ENCODE measurements around the gene IBTK. TPM values are rescaled to one million over a fixed set of nuclear protein-coding genes. Genes with fewer than 3 reads are reported as not detected.
"Not testable (repeated sequence)": the region's sequence is repeated elsewhere in the genome, so short reads cannot be mapped to it uniquely, and the experiment has no call there.

IBTK gene
- total and polyA plus RNA-seq, 9 donors: 13.3 to 37.4 (median 28.0) TPM

- Histone ChIP-seq H3K36me3 (no peaks in the 10 kb centered on the region), H3K27ac (no peak overlapping the region), H3K9me3 (no peaks in the 10 kb centered on the region), H3K27me3 (no peaks in the 10 kb centered on the region), H3K4me3 (no peak overlapping the region), H3K4me1 (ENCODE audit: insufficient read depth) (no peaks in the 10 kb centered on the region)
- TF ChIP-seq CTCF (IDR thresholded peaks at IDR 0.05) (no peak), EP300 (IDR thresholded peaks at IDR 0.05) (no peak), POLR2A (IDR thresholded peaks at IDR 0.05) (no peak)
- intact Hi-C loops (cut with DNase I): loop anchor here in 1 of 4 donors (10.0 kb wide), 1 partner anchor 805 kb away; the partner anchor contains the start of genes DOP1A and UBE3D
- no peak for DNase-seq
- 76 to 94% (median 79%) methylated on average over 1 of the region's 1 CpG for WGBS, 3 donors
Measured at GRCh38 chr6:82259389-82259788, 11.8 kb upstream of the IBTK start.

- DNase-seq: no peak
- Histone ChIP-seq H3K4me1 (ENCODE audit: insufficient read depth) (no peaks in the 10 kb centered on the region), H3K4me3 (no peak overlapping the region), H3K27ac (no peak overlapping the region), H3K9me3 (no peaks in the 10 kb centered on the region), H3K36me3 (no peaks in the 10 kb centered on the region), H3K27me3 (no peaks in the 10 kb centered on the region)
- TF ChIP-seq POLR2A (IDR thresholded peaks at IDR 0.05): no peak
- no peak for TF ChIP-seq EP300 (IDR thresholded peaks at IDR 0.05)
- TF ChIP-seq CTCF (IDR thresholded peaks at IDR 0.05): no peak
- WGBS, 3 donors: 59 to 83% (median 65%) methylated on average over 1 of the region's 1 CpG
- intact Hi-C loops (cut with DNase I): loop anchor here in 1 of 4 donors (10.0 kb wide), 1 partner anchor 808 kb away; the partner anchor contains the start of genes DOP1A and UBE3D
Measured at GRCh38 chr6:82257088-82257774, 9.7 kb upstream of the IBTK start.

- not testable (repeated sequence) for H3K4me3 ChIP-seq; H3K27me3 ChIP-seq; H3K36me3 ChIP-seq; H3K9me3 ChIP-seq; H3K27ac ChIP-seq; DNase-seq; H3K4me1 ChIP-seq (ENCODE audit: insufficient read depth)
- 92 to 97% (median 96%) methylated on average over 5 of the region's 5 CpGs for WGBS, 3 donors
- intact Hi-C loops (cut with DNase I): loop anchor here in 1 of 4 donors (10.0 kb wide), 1 partner anchor 810 kb away; the partner anchor contains the start of genes DOP1A and UBE3D
Measured at GRCh38 chr6:82254722-82255121, 7.2 kb upstream of the IBTK start.

- Histone ChIP-seq H3K27ac (no peak overlapping the region), H3K27me3 (no peaks in the 10 kb centered on the region), H3K4me3 (no peak overlapping the region), H3K4me1 (ENCODE audit: insufficient read depth) (peaks cover 2% of the 10 kb centered on the region), H3K36me3 (no peaks in the 10 kb centered on the region), H3K9me3 (no peaks in the 10 kb centered on the region)
- intact Hi-C loops (cut with DNase I): loop anchor here in 1 of 4 donors (10.0 kb wide), 1 partner anchor 813 kb away; the partner anchor contains the start of genes DOP1A and UBE3D
- no peak for DNase-seq
- TF ChIP-seq CTCF (IDR thresholded peaks at IDR 0.05) (peak; percentile 7 to 18 (median 12)), POLR2A (IDR thresholded peaks at IDR 0.05) (no peak)
Measured at GRCh38 chr6:82251942-82252341, 4.4 kb upstream of the IBTK start.
